ENCODE results near the gene SERAC1. TPM values are rescaled to one million over a fixed set of nuclear protein-coding genes. Genes with fewer than 3 reads are reported as not detected.
"Not testable (repeated sequence)": the region's sequence is repeated elsewhere in the genome, so short reads cannot be mapped to it uniquely, and the experiment has no call there.

Gene SERAC1
- total RNA-seq = 9.5 and 14.4 TPM in 2 replicates

- no peak for DNase-seq (ENCODE audit: low read depth, low spot score)
Measured at GRCh38 chr6:158168040-158168289, at the start of gene SERAC1. SERAC1 (minus strand) TSS chr6:158168262; CDS start chr6:158158363, 9,899 bp downstream.

GRCh38 chr6:158213925-158214674 is 46.0 kb upstream of the SERAC1 start:
- DNase-seq (ENCODE audit: low read depth, low spot score) = peak; percentile 60

GRCh38 chr6:158211273-158212055 is 43.4 kb upstream of the SERAC1 start:
- DNase-seq (ENCODE audit: low read depth, low spot score) = no peak

- DNase-seq (ENCODE audit: low read depth, low spot score) = not testable (repeated sequence)
Measured at GRCh38 chr6:158209582-158210333, 41.7 kb upstream of the SERAC1 start.

- not testable (repeated sequence) for DNase-seq (ENCODE audit: low read depth, low spot score)
Measured at GRCh38 chr6:158208226-158209030, 40.4 kb upstream of the SERAC1 start.

GRCh38 chr6:158207422-158207788 is 39.3 kb upstream of the SERAC1 start:
- peak; percentile 63 for DNase-seq (ENCODE audit: low read depth, low spot score)

GRCh38 chr6:158206740-158207421 is 38.8 kb upstream of the SERAC1 start:
- DNase-seq (ENCODE audit: low read depth, low spot score) = no peak

GRCh38 chr6:158205169-158205944 is 37.3 kb upstream of the SERAC1 start:
- DNase-seq (ENCODE audit: low read depth, low spot score) = no peak

- no peak for DNase-seq (ENCODE audit: low read depth, low spot score)
Measured at GRCh38 chr6:158198461-158198860, 30.4 kb upstream of the SERAC1 start.

GRCh38 chr6:158194487-158195280 is 26.6 kb upstream of the SERAC1 start:
- DNase-seq (ENCODE audit: low read depth, low spot score) = no peak

GRCh38 chr6:158191761-158192160 is 23.7 kb upstream of the SERAC1 start:
- no peak for DNase-seq (ENCODE audit: low read depth, low spot score)

- no peak for DNase-seq (ENCODE audit: low read depth, low spot score)
Measured at GRCh38 chr6:158191032-158191431, 23.0 kb upstream of the SERAC1 start.

- DNase-seq (ENCODE audit: low read depth, low spot score) = no peak
Measured at GRCh38 chr6:158188591-158188990, 20.5 kb upstream of the SERAC1 start.

- no peak for DNase-seq (ENCODE audit: low read depth, low spot score)
Measured at GRCh38 chr6:158185729-158186456, 17.8 kb upstream of the SERAC1 start.

GRCh38 chr6:158184608-158185007 is 16.5 kb upstream of the SERAC1 start:
- DNase-seq (ENCODE audit: low read depth, low spot score) = no peak

- DNase-seq (ENCODE audit: low read depth, low spot score) = not testable (repeated sequence)
Measured at GRCh38 chr6:158183174-158183972, 15.3 kb upstream of the SERAC1 start.

GRCh38 chr6:158177712-158178111 is 9.7 kb upstream of the SERAC1 start:
- not testable (repeated sequence) for DNase-seq (ENCODE audit: low read depth, low spot score)

GRCh38 chr6:158175111-158175510 is 7.0 kb upstream of the SERAC1 start:
- no peak for DNase-seq (ENCODE audit: low read depth, low spot score)

Measured in pulmonary artery endothelial cell (primary cell).